ENCODE results near the gene PLA2G12A.

GRCh38 chr4:109675843-109676242, 54.0 kb downstream of the PLA2G12A start:
- TF ChIP-seq CTCF (IDR thresholded peaks at IDR 0.05; ENCODE audit: low read length), result no peak
- TF ChIP-seq EZH2 (optimal IDR thresholded peaks at IDR 0.05; ENCODE audit: low read depth, low read length), result no peak
